HepG2 (cell line): ENCODE measurements around the gene CYP4V2. TPM values are rescaled to one million over a fixed set of nuclear protein-coding genes. Genes with fewer than 3 reads are reported as not detected.

Source experiments
- ATAC-seq: fragments of 200-7000 bp; cut with Tn5 transposase; 3 replicates; pipeline ENCODE4 v1.9.1; 2020; ENCODE audit warnings: mild to moderate bottlenecking, moderate library complexity
- BruUV-seq: library from RNA; stranded (reverse); fragments of 400-500 nt; replicated peaks from 2 replicates; lab custom pipeline; 2021; lab: Mats Ljungman, UMichigan
- CTCF ChIA-PET: fragments of 300-600 bp; formaldehyde crosslinking; extraction: SDS; loops from one replicate; lab custom pipeline; 2021; ENCODE audit warnings: low total read pairs, inconsistent platforms, low intra/inter-chr PET ratio; lab: Yijun Ruan, JAX
- POLR2A ChIA-PET: fragments of 350-600 bp; sonication (Branson Sonifier 250); formaldehyde crosslinking; loops from one replicate; lab custom pipeline; 2020; ENCODE audit warnings: antibody characterized with exemption, inconsistent platforms; lab: Yijun Ruan, JAX
- DNase-seq: peaks from one replicate; pipeline ENCODE4 v3.0.0-alpha.2; 2015; ENCODE audit warnings: low spot score
- FAIRE-seq: peaks from 3 replicates; lab custom pipeline; 2011; peaks lifted over from hg19 to GRCh38; lab: Jason Lieb, UNC
- H2AFZ ChIP-seq: one replicate; pipeline ENCODE4 v1.6.1; 2011; ENCODE audit warnings: low read length, inconsistent platforms
- H3K27ac ChIP-seq: fragments of 300-600 bp; 3 replicates; pipeline ENCODE4 v1.8.0; 2011; ENCODE audit warnings: mixed run types, mild to moderate bottlenecking, mixed read lengths, low read length, inconsistent platforms; ENCODE audit not compliant: insufficient read depth; ENCODE audit errors: extremely low read length
- H3K27me3 ChIP-seq, 2 experiments: fragments of 200-600 bp in 1 of 2; 2 replicates in 1 of 2; 3 replicates in 1 of 2; pipeline versions ENCODE4 v1.6.0 to v1.8.0; 2011; ENCODE audit warnings: low read length in 2 of 2, mild to moderate bottlenecking in 2 of 2, moderate library complexity in 2 of 2, inconsistent platforms in 1 of 2; ENCODE audit not compliant: insufficient read depth in 2 of 2, control insufficient read depth in 1 of 2
- H3K36me3 ChIP-seq, 2 experiments: fragments of 200-600 bp in 1 of 2; replicated peaks in 1 of 2; 2 replicates in 1 of 2; 3 replicates in 1 of 2; pipeline versions ENCODE4 v1.5.1 to v1.8.0; 2011; ENCODE audit warnings: low read length in 2 of 2, inconsistent platforms in 1 of 2; ENCODE audit not compliant: insufficient read depth in 2 of 2, control insufficient read depth in 1 of 2
- H3K4me1 ChIP-seq: 2 replicates; pipeline ENCODE4 v1.5.1; 2012; ENCODE audit warnings: low read length, inconsistent platforms; ENCODE audit not compliant: insufficient read depth
- H3K4me2 ChIP-seq: 2 replicates; pipeline ENCODE4 v1.6.0; 2011; ENCODE audit warnings: low read depth, low read length, inconsistent platforms
- H3K4me3 ChIP-seq, 3 experiments: fragments of 200-600 bp in 1 of 3; sonication (generic), shearing (Covaris generic) in 1 of 3; replicated peaks in 1 of 3; 2 replicates each; pipeline ENCODE4 v1.5.1; 2011 to 2016; ENCODE audit warnings: low read length in 3 of 3, inconsistent platforms in 2 of 3, low read depth in 2 of 3, mild to moderate bottlenecking in 2 of 3, control low read depth in 1 of 3, mixed read lengths in 1 of 3; ENCODE audit not compliant: insufficient read depth in 1 of 3
- H3K79me2 ChIP-seq: one replicate; pipeline ENCODE4 v1.6.1; 2011; ENCODE audit warnings: low read length, inconsistent platforms; ENCODE audit not compliant: insufficient read depth
- H3K9ac ChIP-seq: 2 replicates; pipeline ENCODE4 v1.6.0; 2011; ENCODE audit warnings: mild to moderate bottlenecking, low read depth, low read length, inconsistent platforms; ENCODE audit not compliant: insufficient read depth
- H3K9me3 ChIP-seq: 2 replicates; pipeline ENCODE4 v1.5.1; 2012; ENCODE audit warnings: mild to moderate bottlenecking, low read length
- H4K20me1 ChIP-seq: 2 replicates; pipeline ENCODE4 v1.6.0; 2011; ENCODE audit warnings: inconsistent platforms, mild to moderate bottlenecking, low read length, moderate library complexity; ENCODE audit not compliant: insufficient read depth
- BRD4 ChIP-seq: sonication (generic); formaldehyde crosslinking; IDR thresholded peaks from 2 replicates; pipeline ENCODE4 v1.4.0; 2020; ENCODE audit warnings: missing genetic modification reagents
- ELF4 ChIP-seq: sonication (generic); formaldehyde crosslinking; IDR thresholded peaks from 2 replicates; pipeline ENCODE4 v1.5.0; 2020; ENCODE audit warnings: missing genetic modification reagents, mild to moderate bottlenecking, moderate library complexity, borderline replicate concordance
- HNRNPLL ChIP-seq: fragments of 200-400 bp; formaldehyde crosslinking; IDR thresholded peaks from 2 replicates; pipeline ENCODE4 v1.6.1; 2017; ENCODE audit warnings: mild to moderate bottlenecking, low read depth, low read length; ENCODE audit not compliant: poor library complexity, severe bottlenecking
- RBAK ChIP-seq: sonication (generic); formaldehyde crosslinking; IDR thresholded peaks from 2 replicates; pipeline ENCODE4 v1.5.1; 2020; ENCODE audit warnings: mild to moderate bottlenecking, missing genetic modification reagents
- ZBTB7A ChIP-seq: sonication (generic); formaldehyde crosslinking; IDR thresholded peaks from 2 replicates; pipeline ENCODE4 v1.8.0; 2022; ENCODE audit warnings: mild to moderate bottlenecking, missing genetic modification reagents
- WGBS: methylation state at CpG from one replicate; pipeline ENCODE4 v1.1.6; 2017; ENCODE audit warnings: low lambda C conversion rate; 5-methylcytosine and 5-hydroxymethylcytosine counted together
- in situ Hi-C: cut with HindIII; loops from 2 replicates; pipeline ENCODE4 v1.10.0; 2017; ENCODE audit warnings: low pct_unique_long_range_greater_than_20kb; ENCODE audit not compliant: extremely low pct_ligation_motif_present
- intact Hi-C: fragments of 100-400 bp; cut with micrococcal nuclease; formaldehyde crosslinking; loops from one replicate; pipeline ENCODE4 v1.10.0; 2022; ENCODE audit not compliant: unreplicated experiment
- polyA plus RNA-seq, 8 experiments: library from polyadenylated mRNA; depleted of rRNA in 3 of 8; stranded (reverse) in 7 of 8; unstranded in 1 of 8; fragments of >200 nt; fragmentation: Illumina TruSeq in 4 of 8; extraction: Trizol in 4 of 8; gene quantifications; 2 replicates each; pipeline versions ENCODE4 v1.2.1 to v1.2.3, GENCODE V29; 2011 to 2016; ENCODE audit warnings: low read depth in 4 of 8, missing spikeins in 1 of 8, mixed read lengths in 1 of 8; ENCODE audit not compliant: insufficient read depth in 1 of 8
- total RNA-seq, 5 experiments: library from RNA; depleted of rRNA; stranded (reverse); fragments of >200 nt; fragmentation: Illumina TruSeq; extraction: Trizol; gene quantifications; 2 replicates each; pipeline ENCODE4 v1.2.3, GENCODE V29; 2016; ENCODE audit warnings: low read depth in 1 of 5
- TF ChIP-seq, protein P1 (sequence below): IDR thresholded peaks from 2 replicates; pipeline ENCODE4 v1.6.1; 2016; ENCODE audit warnings: mild to moderate bottlenecking, missing biosample characterization, missing genetic modification reagents
- TF ChIP-seq, protein P2 (sequence below): sonication (generic); formaldehyde crosslinking; IDR thresholded peaks from 2 replicates; pipeline ENCODE4 v1.4.0; 2020; ENCODE audit warnings: mild to moderate bottlenecking, missing genetic modification reagents
- TF ChIP-seq, protein P3 (sequence below): sonication (generic); formaldehyde crosslinking; IDR thresholded peaks from 2 replicates; pipeline ENCODE4 v1.4.0; 2020; ENCODE audit warnings: mild to moderate bottlenecking, missing genetic modification reagents, borderline replicate concordance
- TF ChIP-seq, protein P4 (sequence below): sonication (generic); formaldehyde crosslinking; IDR thresholded peaks from 2 replicates; pipeline ENCODE4 v1.5.0; 2020; ENCODE audit warnings: mild to moderate bottlenecking, missing genetic modification reagents

Gene CYP4V2
- total and polyA plus RNA-seq, 2 of the 13 experiments (the other 11 are each of a cell fraction or from before 2014, with no cell fraction given): 4.7 to 7.2 TPM

DNA sequence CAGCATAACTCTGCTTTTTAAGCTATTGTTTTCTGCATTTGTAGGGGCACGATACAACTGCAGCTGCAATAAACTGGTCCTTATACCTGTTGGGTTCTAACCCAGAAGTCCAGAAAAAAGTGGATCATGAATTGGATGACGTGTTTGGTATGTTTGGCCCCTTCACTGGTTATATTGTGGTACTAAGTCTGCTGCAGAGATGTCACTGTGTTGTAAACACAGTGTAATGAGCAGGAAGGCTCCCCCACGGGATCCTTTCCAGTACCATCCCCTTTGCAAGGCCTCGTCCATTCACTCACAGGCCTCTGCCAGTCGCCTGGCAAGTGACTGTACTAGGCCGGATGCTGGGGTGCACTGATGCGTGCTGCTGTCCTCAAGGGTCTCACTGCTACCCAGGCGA is 13.8 kb downstream of the CYP4V2 start:
- no peak for DNase-seq
- H3K9me3 ChIP-seq: peaks cover 9% of the 10 kb centered on the region; the same call in 1 of the 2 replicates
- ATAC-seq: no peak
- H2AFZ ChIP-seq: no peak overlapping the region
- no peak overlapping the region for H3K9ac ChIP-seq
- in situ Hi-C loops (no loop called here), intact Hi-C loops (no loop called here)
- H3K79me2 ChIP-seq: no peaks in the 10 kb centered on the region
- no peaks in the 10 kb centered on the region for H3K27me3 ChIP-seq
- no TSS peak for BruUV-seq
- no peak overlapping the region for H3K4me3 ChIP-seq
- 71% methylated on average over 8 of the region's 8 CpGs for WGBS
- H3K4me1 ChIP-seq: 0 out of 2 replicates have a peak, but pooled peaks cover 5% of the 10 kb centered on the region
- CTCF ChIA-PET: no interaction called here
- no peaks in the 10 kb centered on the region for H3K36me3 ChIP-seq
- TF ChIP-seq RBAK (CRISPR knock-in tag) (no peak), BRD4 (CRISPR knock-in tag) (no peak), HNRNPLL (no peak), ZBTB7A (no peak), ELF4 (CRISPR knock-in tag) (no peak)
- TF ChIP-seq, protein P1, sequence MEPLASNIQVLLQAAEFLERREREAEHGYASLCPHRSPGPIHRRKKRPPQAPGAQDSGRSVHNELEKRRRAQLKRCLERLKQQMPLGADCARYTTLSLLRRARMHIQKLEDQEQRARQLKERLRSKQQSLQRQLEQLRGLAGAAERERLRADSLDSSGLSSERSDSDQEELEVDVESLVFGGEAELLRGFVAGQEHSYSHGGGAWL (CRISPR knock-in tag): no peak
- TF ChIP-seq, protein P2, sequence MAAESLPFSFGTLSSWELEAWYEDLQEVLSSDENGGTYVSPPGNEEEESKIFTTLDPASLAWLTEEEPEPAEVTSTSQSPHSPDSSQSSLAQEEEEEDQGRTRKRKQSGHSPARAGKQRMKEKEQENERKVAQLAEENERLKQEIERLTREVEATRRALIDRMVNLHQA (CRISPR knock-in tag): no peak
- TF ChIP-seq, protein P3, sequence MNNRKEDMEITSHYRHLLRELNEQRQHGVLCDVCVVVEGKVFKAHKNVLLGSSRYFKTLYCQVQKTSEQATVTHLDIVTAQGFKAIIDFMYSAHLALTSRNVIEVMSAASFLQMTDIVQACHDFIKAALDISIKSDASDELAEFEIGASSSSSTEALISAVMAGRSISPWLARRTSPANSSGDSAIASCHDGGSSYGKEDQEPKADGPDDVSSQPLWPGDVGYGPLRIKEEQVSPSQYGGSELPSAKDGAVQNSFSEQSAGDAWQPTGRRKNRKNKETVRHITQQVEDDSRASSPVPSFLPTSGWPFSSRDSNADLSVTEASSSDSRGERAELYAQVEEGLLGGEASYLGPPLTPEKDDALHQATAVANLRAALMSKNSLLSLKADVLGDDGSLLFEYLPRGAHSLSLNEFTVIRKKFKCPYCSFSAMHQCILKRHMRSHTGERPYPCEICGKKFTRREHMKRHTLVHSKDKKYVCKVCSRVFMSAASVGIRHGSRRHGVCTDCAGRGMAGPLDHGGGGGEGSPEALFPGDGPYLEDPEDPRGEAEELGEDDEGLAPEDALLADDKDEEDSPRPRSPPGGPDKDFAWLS: no peak
- TF ChIP-seq, protein P4, sequence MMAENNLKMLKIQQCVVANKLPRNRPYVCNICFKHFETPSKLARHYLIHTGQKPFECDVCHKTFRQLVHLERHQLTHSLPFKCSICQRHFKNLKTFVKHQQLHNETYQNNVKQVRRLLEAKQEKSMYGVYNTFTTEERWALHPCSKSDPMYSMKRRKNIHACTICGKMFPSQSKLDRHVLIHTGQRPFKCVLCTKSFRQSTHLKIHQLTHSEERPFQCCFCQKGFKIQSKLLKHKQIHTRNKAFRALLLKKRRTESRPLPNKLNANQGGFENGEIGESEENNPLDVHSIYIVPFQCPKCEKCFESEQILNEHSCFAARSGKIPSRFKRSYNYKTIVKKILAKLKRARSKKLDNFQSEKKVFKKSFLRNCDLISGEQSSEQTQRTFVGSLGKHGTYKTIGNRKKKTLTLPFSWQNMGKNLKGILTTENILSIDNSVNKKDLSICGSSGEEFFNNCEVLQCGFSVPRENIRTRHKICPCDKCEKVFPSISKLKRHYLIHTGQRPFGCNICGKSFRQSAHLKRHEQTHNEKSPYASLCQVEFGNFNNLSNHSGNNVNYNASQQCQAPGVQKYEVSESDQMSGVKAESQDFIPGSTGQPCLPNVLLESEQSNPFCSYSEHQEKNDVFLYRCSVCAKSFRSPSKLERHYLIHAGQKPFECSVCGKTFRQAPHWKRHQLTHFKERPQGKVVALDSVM (CRISPR knock-in tag): no peak
- no peak overlapping the region for H3K4me2 ChIP-seq
- H3K27ac ChIP-seq: no peak overlapping the region
- POLR2A ChIA-PET: no interaction called here
- FAIRE-seq: no peak
- H4K20me1 ChIP-seq: no peaks in the 10 kb centered on the region
